ENCODE measurements around the gene BBLN.

- TF ChIP-seq CTCF (IDR thresholded peaks at IDR 0.05; ENCODE audit: low read depth, low read length) (no peak), POLR2A (IDR thresholded peaks at IDR 0.05; ENCODE audit: extremely low read depth, insufficient read length) (no peak), MAX (IDR thresholded peaks at IDR 0.05; ENCODE audit: low read depth, low read length) (no peak)
Observed at GRCh38 chr9:128142061-128142460, 18.0 kb upstream of the BBLN start.

All from NB4 (cell line).